WTC11 (cell line): Measurements from ENCODE around the gene ITSN1. TPM values are rescaled to one million over a fixed set of nuclear protein-coding genes. Genes with fewer than 3 reads are reported as not detected.
A peak's percentile ranks its signal among the peaks of the same experiment; 100 is the strongest.

Experiments
- ATAC-seq: fragments of 200-7000 bp; cut with Tn5 transposase; 2 replicates; pipeline ENCODE4 v1.10.0; 2021; ENCODE audit warnings: mild to moderate bottlenecking, moderate library complexity
- CTCF ChIA-PET: fragments of 300-600 bp; sonication (Branson Sonifier 250); formaldehyde crosslinking; loops from one replicate; lab custom pipeline; 2021; ENCODE audit warnings: antibody characterized with exemption; lab: Charles Lee
- POLR2A ChIA-PET: fragments of 350-600 bp; sonication (Branson Sonifier 250); formaldehyde crosslinking; loops from one replicate; lab custom pipeline; 2021; ENCODE audit warnings: antibody characterized with exemption; lab: Charles Lee
- DNase-seq: peaks from one replicate; pipeline ENCODE4 v3.0.0; 2021; ENCODE audit warnings: low spot score
- H3K27ac Mint-ChIP-seq: 2 replicates; pipeline ENCODE4 v1.8.0; 2021; ENCODE audit warnings: mixed read lengths
- H3K27me3 Mint-ChIP-seq: 2 replicates; pipeline ENCODE4 v1.8.0; 2021; ENCODE audit warnings: low read depth, mild to moderate bottlenecking, moderate library complexity, mixed read lengths
- H3K36me3 Mint-ChIP-seq: 2 replicates; pipeline ENCODE4 v1.8.0; 2021; ENCODE audit warnings: mixed read lengths
- H3K4me1 Mint-ChIP-seq: 2 replicates; pipeline ENCODE4 v1.8.0; 2022; ENCODE audit warnings: mixed read lengths
- H3K4me3 Mint-ChIP-seq: 2 replicates; pipeline ENCODE4 v1.8.0; 2021; ENCODE audit warnings: mild to moderate bottlenecking, moderate library complexity, mixed read lengths
- H3K9me3 Mint-ChIP-seq: 2 replicates; pipeline ENCODE4 v1.8.0; 2021; ENCODE audit warnings: mixed read lengths
- AFF4 ChIP-seq: sonication (generic); formaldehyde crosslinking; IDR thresholded peaks from 2 replicates; pipeline ENCODE4 v1.8.1; 2023; ENCODE audit warnings: mild to moderate bottlenecking, missing genetic modification reagents, borderline replicate concordance
- ATF1 ChIP-seq: sonication (generic); formaldehyde crosslinking; IDR thresholded peaks from 2 replicates; pipeline ENCODE4 v1.8.1; 2023; ENCODE audit warnings: mild to moderate bottlenecking, moderate library complexity, missing genetic modification reagents
- ESRRA ChIP-seq: sonication (generic); formaldehyde crosslinking; IDR thresholded peaks from 2 replicates; pipeline ENCODE4 v1.8.1; 2022; ENCODE audit warnings: mild to moderate bottlenecking, missing genetic modification reagents, borderline replicate concordance
- FOXK1 ChIP-seq: sonication (generic); formaldehyde crosslinking; IDR thresholded peaks from 2 replicates; pipeline ENCODE4 v1.8.0; 2022; ENCODE audit warnings: mild to moderate bottlenecking, moderate library complexity, missing genetic modification reagents
- FOXP1 ChIP-seq: sonication (generic); formaldehyde crosslinking; IDR thresholded peaks from 2 replicates; pipeline ENCODE4 v1.8.0; 2022; ENCODE audit warnings: missing genetic modification reagents, mild to moderate bottlenecking, moderate library complexity, borderline replicate concordance
- GRHL2 ChIP-seq: fragments of 250-450 bp; sonication (Bioruptor Pico); IDR thresholded peaks from 2 replicates; pipeline ENCODE4 v1.8.0; 2022; ENCODE audit warnings: mild to moderate bottlenecking, moderate library complexity; ENCODE audit not compliant: insufficient replicate concordance, severe bottlenecking
- GTF2I ChIP-seq: fragments of 250-450 bp; sonication (Bioruptor Pico); conservative IDR thresholded peaks from 2 replicates; pipeline ENCODE4 v1.4.0; 2021; ENCODE audit warnings: mild to moderate bottlenecking
- IRF2 ChIP-seq: sonication (generic); formaldehyde crosslinking; IDR thresholded peaks from 2 replicates; pipeline ENCODE4 v1.8.0; 2022; ENCODE audit warnings: low read depth, missing genetic modification reagents, borderline replicate concordance
- JAZF1 ChIP-seq: fragments of 250-450 bp; sonication (Bioruptor Pico); IDR thresholded peaks from 2 replicates; pipeline ENCODE4 v1.9.0; 2021; ENCODE audit warnings: moderate library complexity, mild to moderate bottlenecking, inconsistent platforms
- NR1H2 ChIP-seq: sonication (generic); formaldehyde crosslinking; IDR thresholded peaks from 2 replicates; pipeline ENCODE4 v1.9.0; 2021; ENCODE audit warnings: mild to moderate bottlenecking, moderate library complexity, missing genetic modification reagents
- PRDM15 ChIP-seq: sonication (generic); formaldehyde crosslinking; IDR thresholded peaks from 2 replicates; pipeline ENCODE4 v1.8.0; 2022; ENCODE audit warnings: missing genetic modification reagents
- RELA ChIP-seq: sonication (generic); formaldehyde crosslinking; IDR thresholded peaks from 2 replicates; pipeline ENCODE4 v1.8.1; 2022; ENCODE audit warnings: missing genetic modification reagents, mild to moderate bottlenecking, borderline replicate concordance
- TEAD4 ChIP-seq: sonication (generic); formaldehyde crosslinking; IDR thresholded peaks from 2 replicates; pipeline ENCODE4 v1.8.0; 2022; ENCODE audit warnings: mild to moderate bottlenecking, missing genetic modification reagents
- TP53 ChIP-seq: sonication (generic); formaldehyde crosslinking; IDR thresholded peaks from 2 replicates; pipeline ENCODE4 v1.8.1; 2023; ENCODE audit warnings: mild to moderate bottlenecking, missing genetic modification reagents
- ZNF138 ChIP-seq: sonication (generic); formaldehyde crosslinking; conservative IDR thresholded peaks from 2 replicates; pipeline ENCODE4 v1.8.1; 2022; ENCODE audit warnings: mild to moderate bottlenecking, moderate library complexity, missing genetic modification reagents
- ZNF263 ChIP-seq: sonication (generic); formaldehyde crosslinking; IDR thresholded peaks from 2 replicates; pipeline ENCODE4 v1.8.1; 2022; ENCODE audit warnings: low read depth, mild to moderate bottlenecking, moderate library complexity, missing genetic modification reagents
- ZNF317 ChIP-seq: sonication (generic); formaldehyde crosslinking; IDR thresholded peaks from 2 replicates; pipeline ENCODE4 v1.8.1; 2023; ENCODE audit warnings: low read depth, mild to moderate bottlenecking, moderate library complexity, missing genetic modification reagents, borderline replicate concordance
- ZNF423 ChIP-seq: fragments of 250-450 bp; sonication (Bioruptor Pico); IDR thresholded peaks from 2 replicates; pipeline ENCODE4 v2.1.2; 2022; ENCODE audit warnings: mild to moderate bottlenecking, moderate library complexity
- total RNA-seq: library from RNA; stranded (reverse); gene quantifications from 3 replicates; pipeline ENCODE4 v1.2.3, GENCODE V29; 2021
- TF ChIP-seq, protein P1 (sequence below): fragments of 250-450 bp; sonication (Bioruptor Pico); IDR thresholded peaks from 2 replicates; pipeline ENCODE4 v1.9.0; 2021; ENCODE audit warnings: moderate library complexity, mild to moderate bottlenecking, inconsistent platforms, borderline replicate concordance
- TF ChIP-seq, protein P2 (sequence below): sonication (generic); formaldehyde crosslinking; IDR thresholded peaks from 2 replicates; pipeline ENCODE4 v1.8.0; 2022; ENCODE audit warnings: mild to moderate bottlenecking, missing genetic modification reagents
- TF ChIP-seq, protein P3 (sequence below): sonication (generic); formaldehyde crosslinking; IDR thresholded peaks from 2 replicates; pipeline ENCODE4 v1.8.1; 2023; ENCODE audit warnings: mild to moderate bottlenecking, moderate library complexity, missing genetic modification reagents

The ITSN1 gene
- total RNA-seq, 1 experiment from 2014 or later, result 69.6 TPM

DNA sequence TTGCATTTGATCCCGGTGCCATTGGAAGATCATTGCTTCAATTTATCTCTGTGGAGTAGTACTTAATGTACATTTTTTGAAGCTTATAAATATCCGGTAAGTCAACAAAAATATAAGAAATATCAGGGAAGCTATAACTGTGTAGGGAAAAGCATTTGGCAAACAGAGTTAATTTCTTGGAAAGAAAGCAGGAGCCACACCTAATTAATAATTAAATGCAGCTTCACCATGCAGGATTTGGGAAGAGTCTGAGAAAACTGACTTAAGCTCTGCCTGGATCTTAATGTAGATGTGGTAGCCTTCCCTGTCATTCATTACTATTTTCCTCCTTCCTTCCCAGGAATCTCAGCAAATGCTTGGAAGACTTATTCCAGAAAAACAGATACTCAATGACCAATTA, 138.8 kb downstream of the ITSN1 start (continued):
- TF ChIP-seq AFF4 (CRISPR knock-in tag) (no peak), TP53 (CRISPR knock-in tag) (no peak), ZNF138 (CRISPR knock-in tag) (no peak), FOXK1 (CRISPR knock-in tag) (no peak), JAZF1 (no peak), GTF2I (CRISPR knock-in tag) (no peak), TEAD4 (no peak), ZNF263 (CRISPR knock-in tag) (no peak), ZNF423 (no peak)
- TF ChIP-seq, protein P1, sequence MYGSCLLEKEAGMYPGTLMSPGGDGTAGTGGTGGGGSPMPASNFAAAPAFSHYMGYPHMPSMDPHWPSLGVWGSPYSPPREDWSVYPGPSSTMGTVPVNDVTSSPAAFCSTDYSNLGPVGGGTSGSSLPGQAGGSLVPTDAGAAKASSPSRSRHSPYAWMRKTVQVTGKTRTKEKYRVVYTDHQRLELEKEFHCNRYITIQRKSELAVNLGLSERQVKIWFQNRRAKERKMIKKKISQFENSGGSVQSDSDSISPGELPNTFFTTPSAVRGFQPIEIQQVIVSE (CRISPR knock-in tag), result no peak

DNA sequence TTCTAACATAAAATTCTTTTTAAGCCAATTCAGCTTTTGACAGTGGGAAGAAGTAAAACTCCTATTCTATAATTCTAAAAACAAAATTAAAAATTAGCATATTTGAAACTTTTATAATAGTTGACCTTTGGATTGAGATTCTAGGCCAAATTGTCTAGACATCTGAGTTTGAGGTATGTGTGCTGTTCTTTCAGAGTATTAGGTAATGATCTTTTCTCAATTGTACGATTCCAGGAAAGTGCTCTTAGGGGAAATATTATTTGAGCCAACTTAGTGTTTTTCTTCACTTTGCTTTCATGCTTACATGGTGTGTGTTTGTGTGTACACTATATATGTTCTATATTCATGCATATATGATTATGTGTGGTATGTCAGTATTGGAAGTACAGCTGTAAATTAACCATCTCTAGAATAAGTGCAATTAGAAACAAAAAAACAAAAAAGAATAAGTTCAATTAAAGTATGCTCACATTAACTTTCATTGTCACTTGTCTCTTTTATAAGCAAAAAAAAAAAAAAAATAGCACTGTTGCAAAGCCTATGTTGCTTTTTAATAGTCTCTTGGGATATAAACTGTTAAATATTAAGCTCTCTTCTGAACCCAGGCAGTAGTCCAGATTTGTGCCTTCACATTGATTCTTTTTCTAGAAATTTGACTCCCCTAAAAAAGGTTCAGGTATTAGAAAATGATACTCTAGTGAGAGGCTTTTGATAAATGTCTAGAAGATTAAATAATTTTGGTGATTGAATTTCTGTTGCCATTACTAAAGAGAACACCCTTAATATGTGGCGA, 141.1 kb downstream of the ITSN1 start:
- no peaks in the 10 kb centered on the region for H3K27me3 Mint-ChIP-seq
- peaks cover 37% of the 10 kb centered on the region for H3K36me3 Mint-ChIP-seq
- H3K4me1 Mint-ChIP-seq, result peaks cover 4% of the 10 kb centered on the region
- ChIA-PET CTCF (interaction anchor here (0.7 kb wide), 2 partner anchors 20 to 149 kb away, joined by 3 read pairs; no protein-coding TSS in a partner anchor), POLR2A (interaction anchor here (0.6 kb wide), 1 partner anchor 23 kb away, joined by 3 read pairs; no protein-coding TSS in a partner anchor)
- DNase-seq, result no peak
- no peak overlapping the region for H3K4me3 Mint-ChIP-seq
- no peak for ATAC-seq
- H3K27ac Mint-ChIP-seq, result peak overlapping the region; percentile 63; the same call in 1 of the 2 replicates
- TF ChIP-seq ESRRA, result no peak
- H3K9me3 Mint-ChIP-seq, result peaks cover 5% of the 10 kb centered on the region

DNA sequence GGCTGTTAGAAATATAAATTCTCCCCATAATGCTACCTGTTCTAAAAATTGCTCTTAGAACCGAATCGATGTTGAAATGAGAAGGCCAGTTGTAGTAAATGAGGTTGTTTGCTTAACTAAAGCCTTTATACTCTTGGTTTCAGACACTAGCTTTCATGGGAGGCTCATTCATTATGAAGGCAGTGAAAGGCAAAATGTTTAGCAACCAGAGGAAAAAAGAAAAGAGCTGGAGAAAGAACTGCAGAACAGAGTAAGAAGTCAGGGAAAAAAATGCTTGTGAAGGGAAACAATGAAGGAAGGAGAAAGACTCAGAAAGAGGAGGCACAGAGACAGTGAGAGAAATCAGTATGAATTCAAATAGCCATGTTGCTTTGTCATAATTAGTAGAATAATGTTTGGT, 145.1 kb downstream of the ITSN1 start:
- Mint-ChIP-seq H3K9me3 (no peaks in the 10 kb centered on the region), H3K36me3 (peaks cover 11% of the 10 kb centered on the region), H3K4me3 (no peak overlapping the region), H3K27me3 (no peaks in the 10 kb centered on the region), H3K4me1 (peaks cover 4% of the 10 kb centered on the region), H3K27ac (peak overlapping the region; percentile 69)
- ChIA-PET POLR2A (interaction anchor here (0.9 kb wide), 1 partner anchor 307 kb away, joined by 3 read pairs; the partner anchor contains the start of gene TMEM50B), CTCF (no interaction called here)
- DNase-seq, result no peak
- ATAC-seq, result no peak
- TF ChIP-seq FOXP1 (CRISPR knock-in tag), result no peak
- TF ChIP-seq IRF2 (CRISPR knock-in tag), result no peak
- no peak for TF ChIP-seq ATF1 (CRISPR knock-in tag)
- no peak for TF ChIP-seq NR1H2 (CRISPR knock-in tag)
- no peak for TF ChIP-seq ZNF423
- TF ChIP-seq, protein P2, sequence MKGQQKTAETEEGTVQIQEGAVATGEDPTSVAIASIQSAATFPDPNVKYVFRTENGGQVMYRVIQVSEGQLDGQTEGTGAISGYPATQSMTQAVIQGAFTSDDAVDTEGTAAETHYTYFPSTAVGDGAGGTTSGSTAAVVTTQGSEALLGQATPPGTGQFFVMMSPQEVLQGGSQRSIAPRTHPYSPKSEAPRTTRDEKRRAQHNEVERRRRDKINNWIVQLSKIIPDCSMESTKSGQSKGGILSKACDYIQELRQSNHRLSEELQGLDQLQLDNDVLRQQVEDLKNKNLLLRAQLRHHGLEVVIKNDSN, result no peak
- TF ChIP-seq PRDM15 (CRISPR knock-in tag), result no peak
- no peak for TF ChIP-seq GRHL2
- no peak for TF ChIP-seq ZNF317
- TF ChIP-seq, protein P3, sequence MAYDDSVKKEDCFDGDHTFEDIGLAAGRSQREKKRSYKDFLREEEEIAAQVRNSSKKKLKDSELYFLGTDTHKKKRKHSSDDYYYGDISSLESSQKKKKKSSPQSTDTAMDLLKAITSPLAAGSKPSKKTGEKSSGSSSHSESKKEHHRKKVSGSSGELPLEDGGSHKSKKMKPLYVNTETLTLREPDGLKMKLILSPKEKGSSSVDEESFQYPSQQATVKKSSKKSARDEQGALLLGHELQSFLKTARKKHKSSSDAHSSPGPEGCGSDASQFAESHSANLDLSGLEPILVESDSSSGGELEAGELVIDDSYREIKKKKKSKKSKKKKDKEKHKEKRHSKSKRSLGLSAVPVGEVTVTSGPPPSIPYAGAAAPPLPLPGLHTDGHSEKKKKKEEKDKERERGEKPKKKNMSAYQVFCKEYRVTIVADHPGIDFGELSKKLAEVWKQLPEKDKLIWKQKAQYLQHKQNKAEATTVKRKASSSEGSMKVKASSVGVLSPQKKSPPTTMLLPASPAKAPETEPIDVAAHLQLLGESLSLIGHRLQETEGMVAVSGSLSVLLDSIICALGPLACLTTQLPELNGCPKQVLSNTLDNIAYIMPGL (CRISPR knock-in tag), result no peak
- TF ChIP-seq RELA (CRISPR knock-in tag), result no peak
- TF ChIP-seq ESRRA, result no peak
